ENCODE measurements around the gene SETD3.

DNA sequence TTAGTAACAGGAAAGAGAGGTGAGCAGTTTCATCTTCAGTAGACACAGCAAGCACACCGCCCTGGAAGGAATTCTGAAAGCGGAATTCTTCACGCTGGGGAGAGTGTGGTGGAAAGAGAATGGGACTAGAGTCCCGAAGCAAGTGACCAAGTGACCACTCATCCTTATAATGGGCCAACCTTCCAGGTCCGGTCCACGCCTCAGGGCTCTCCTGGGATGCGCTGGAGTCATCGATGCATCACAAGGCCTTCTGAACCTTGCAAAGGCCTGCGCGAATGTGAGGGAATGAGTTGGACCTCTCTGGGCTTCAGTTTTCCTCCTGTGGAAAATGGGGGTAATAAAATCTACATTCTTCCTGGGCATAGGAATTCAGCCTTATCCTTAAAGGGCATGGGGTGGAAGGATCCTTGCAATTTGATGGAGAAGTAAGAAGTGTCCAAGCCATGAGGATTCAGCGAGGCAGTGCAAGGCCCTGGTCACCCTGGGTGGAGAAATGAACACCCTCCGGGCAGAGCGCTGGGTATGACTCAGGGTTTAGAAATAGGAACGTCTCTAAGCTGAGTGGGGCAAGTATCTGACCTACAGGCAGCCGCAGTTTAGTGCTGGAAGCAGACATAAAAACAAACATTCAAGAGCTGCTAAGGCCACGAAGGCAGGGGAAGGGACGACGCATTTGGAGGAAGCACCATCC lies 97.7 kb downstream of the SETD3 start:
- TF ChIP-seq CTCF (IDR thresholded peaks at IDR 0.05; ENCODE audit: control extremely low read depth in 1 of 3, insufficient read depth in 1 of 3, low read depth in 1 of 3, low read length in 3 of 3) (no peak), RAD21 (IDR thresholded peaks at IDR 0.05 in 1 of 2, conservative IDR thresholded peaks at IDR 0.05 in 1 of 2; ENCODE audit: low read depth in 2 of 2, low read length in 2 of 2) (no peak), CBX5 (IDR thresholded peaks at IDR 0.05; ENCODE audit: low read depth, low read length) (no peak), POLR2AphosphoS5 (IDR thresholded peaks at IDR 0.05; ENCODE audit: low read depth, low read length) (no peak), NRF1 (IDR thresholded peaks at IDR 0.05; ENCODE audit: low read depth, low read length) (no peak)

All from H1 (cell line).